Measurements from ENCODE around the gene CARD8.

The CARD8 gene

GRCh38 chr19:48169939-48170803, 85.5 kb downstream of the CARD8 start, which contains the start of the genes LIG1 and ZSWIM9:
Gene LIG1, minus strand, starts transcription at chr19:48170344. Its CDS starts 4,778 bp downstream, at chr19:48165566.
Gene ZSWIM9, plus strand, starts transcription at chr19:48170680. Its CDS starts 1,123 bp downstream, at chr19:48171803.
- Histone ChIP-seq H2AFZ (ENCODE audit: insufficient read depth, low read length, poor library complexity) (peak within 1 kb of the TSS; percentile 100), H3K27me3 (ENCODE audit: insufficient read depth, low read length) (no peaks in the 10 kb centered on the region), H3K4me2 (ENCODE audit: low read length) (peak within 1 kb of the TSS; percentile 73), H4K91ac (ENCODE audit: low read depth, low read length) (peak within 1 kb of the TSS; percentile 94), H3K23ac (ENCODE audit: low read length) (no peak within 1 kb of the TSS), H3K27ac (ENCODE audit: low read depth, low read length) (peak within 1 kb of the TSS; percentile 92), H2BK12ac (ENCODE audit: low read length) (peak within 1 kb of the TSS; percentile 44), H3K4me1 (ENCODE audit: control insufficient read depth in 1 of 2, insufficient read depth in 2 of 2, low read length in 2 of 2) (peaks cover 5 to 6% of the 10 kb centered on the region in 2 experiments), H3K14ac (ENCODE audit: low read length) (peak within 1 kb of the TSS; percentile 97), H2AK5ac (ENCODE audit: low read length) (peak within 1 kb of the TSS; percentile 68), H4K12ac (ENCODE audit: low read depth, low read length) (peak within 1 kb of the TSS; percentile 90), H3K4ac (ENCODE audit: low read depth, low read length) (peak within 1 kb of the TSS; percentile 96), H3K9me3 (ENCODE audit: insufficient read depth, low read depth, low read length) (peaks cover 1% of the 10 kb centered on the region), H2BK5ac (ENCODE audit: low read depth, low read length, poor library complexity) (peak within 1 kb of the TSS; percentile 99), H3K9ac (ENCODE audit: low read length) (peak within 1 kb of the TSS; percentile 92), H2BK120ac (ENCODE audit: insufficient read depth, low read length, poor library complexity) (peak within 1 kb of the TSS; percentile 97), H3K18ac (ENCODE audit: low read length) (peak within 1 kb of the TSS; percentile 97), H4K8ac (ENCODE audit: low read depth, low read length) (peak within 1 kb of the TSS; percentile 98), H3K4me3 (ENCODE audit: low read depth, low read length) (peak within 1 kb of the TSS; percentile 97), H3K79me2 (ENCODE audit: control insufficient read depth, insufficient read depth, low read length, poor library complexity) (peaks cover 12% of the 10 kb centered on the region), H3K36me3 (ENCODE audit: control insufficient read depth in 1 of 2, insufficient read depth in 2 of 2, low read length in 2 of 2) (peaks cover 10 to 12% of the 10 kb centered on the region in 2 experiments), H3K79me1 (ENCODE audit: low read length) (peaks cover 10% of the 10 kb centered on the region)
- no CpG with 5 or more reads among the region's 82 CpGs for WGBS (ENCODE audit: extremely low coverage, insufficient coverage, insufficient read length)
- peak; percentile 92 to 94 for DNase-seq

- H3K79me1 ChIP-seq (ENCODE audit: low read length) = peaks cover 10% of the 10 kb centered on the region
- DNase-seq = peak; percentile 65 to 82
These were observed 86.2 kb downstream of the CARD8 start for GRCh38 chr19:48169578-48169938.

GRCh38 chr19:48168689-48169088, 87.0 kb downstream of the CARD8 start:
- H2BK12ac ChIP-seq (ENCODE audit: low read length) = no peak overlapping the region
- no peak overlapping the region for H4K8ac ChIP-seq (ENCODE audit: low read depth, low read length)
- H3K4me1 ChIP-seq (ENCODE audit: control insufficient read depth in 1 of 2, insufficient read depth in 2 of 2, low read length in 2 of 2) = peaks cover 5 to 6% of the 10 kb centered on the region in 2 experiments
- H2BK5ac ChIP-seq (ENCODE audit: low read depth, low read length, poor library complexity) = no peak overlapping the region
- H4K91ac ChIP-seq (ENCODE audit: low read depth, low read length) = no peak overlapping the region
- H3K9me3 ChIP-seq (ENCODE audit: insufficient read depth, low read depth, low read length) = peaks cover 1% of the 10 kb centered on the region
- H3K18ac ChIP-seq (ENCODE audit: low read length) = no peak overlapping the region
- H2AFZ ChIP-seq (ENCODE audit: insufficient read depth, low read length, poor library complexity) = no peak overlapping the region
- H3K27ac ChIP-seq (ENCODE audit: low read depth, low read length) = no peak overlapping the region
- H3K36me3 ChIP-seq (ENCODE audit: control insufficient read depth in 1 of 2, insufficient read depth in 2 of 2, low read length in 2 of 2) = peaks cover 10 to 13% of the 10 kb centered on the region in 2 experiments
- no peaks in the 10 kb centered on the region for H3K27me3 ChIP-seq (ENCODE audit: insufficient read depth, low read length)
- peaks cover 12% of the 10 kb centered on the region for H3K79me2 ChIP-seq (ENCODE audit: control insufficient read depth, insufficient read depth, low read length, poor library complexity)
- peak overlapping the region; percentile 14 for H3K4ac ChIP-seq (ENCODE audit: low read depth, low read length)
- H4K12ac ChIP-seq (ENCODE audit: low read depth, low read length) = no peak overlapping the region
- H3K23ac ChIP-seq (ENCODE audit: low read length) = no peak overlapping the region
- no peak overlapping the region for H3K4me3 ChIP-seq (ENCODE audit: low read depth, low read length)
- DNase-seq = no peak
- WGBS (ENCODE audit: extremely low coverage, insufficient coverage, insufficient read length) = no CpG with 5 or more reads among the region's 5 CpGs
- H3K79me1 ChIP-seq (ENCODE audit: low read length) = peaks cover 10% of the 10 kb centered on the region
- no peak overlapping the region for H3K4me2 ChIP-seq (ENCODE audit: low read length)
- H2AK5ac ChIP-seq (ENCODE audit: low read length) = no peak overlapping the region
- H3K9ac ChIP-seq (ENCODE audit: low read length) = no peak overlapping the region
- H3K14ac ChIP-seq (ENCODE audit: low read length) = no peak overlapping the region
- H2BK120ac ChIP-seq (ENCODE audit: insufficient read depth, low read length, poor library complexity) = no peak overlapping the region

More at GRCh38 chr19:48169578-48169938, 86.2 kb downstream of the CARD8 start:
- peak overlapping the region; percentile 74 for H4K12ac ChIP-seq (ENCODE audit: low read depth, low read length)
- no peak overlapping the region for H3K9ac ChIP-seq (ENCODE audit: low read length)
- H2BK12ac ChIP-seq (ENCODE audit: low read length) = no peak overlapping the region
- H3K14ac ChIP-seq (ENCODE audit: low read length) = no peak overlapping the region
- H3K36me3 ChIP-seq (ENCODE audit: control insufficient read depth in 1 of 2, insufficient read depth in 2 of 2, low read length in 2 of 2) = peaks cover 12 to 15% of the 10 kb centered on the region in 2 experiments
- no peak overlapping the region for H2BK120ac ChIP-seq (ENCODE audit: insufficient read depth, low read length, poor library complexity)
- H4K8ac ChIP-seq (ENCODE audit: low read depth, low read length) = peak overlapping the region; percentile 72
- no peak overlapping the region for H3K4ac ChIP-seq (ENCODE audit: low read depth, low read length)
- no peak overlapping the region for H3K18ac ChIP-seq (ENCODE audit: low read length)
- WGBS (ENCODE audit: extremely low coverage, insufficient coverage, insufficient read length) = no CpG with 5 or more reads among the region's 15 CpGs
- H4K91ac ChIP-seq (ENCODE audit: low read depth, low read length) = no peak overlapping the region
- peak overlapping the region; percentile 97 for H3K4me3 ChIP-seq (ENCODE audit: low read depth, low read length)
- no peak overlapping the region for H3K23ac ChIP-seq (ENCODE audit: low read length)
- H3K27ac ChIP-seq (ENCODE audit: low read depth, low read length) = no peak overlapping the region
- peaks cover 5 to 6% of the 10 kb centered on the region in 2 experiments for H3K4me1 ChIP-seq (ENCODE audit: control insufficient read depth in 1 of 2, insufficient read depth in 2 of 2, low read length in 2 of 2)
- peak overlapping the region; percentile 65 for H3K4me2 ChIP-seq (ENCODE audit: low read length)
- no peak overlapping the region for H2AK5ac ChIP-seq (ENCODE audit: low read length)
- peaks cover 1% of the 10 kb centered on the region for H3K9me3 ChIP-seq (ENCODE audit: insufficient read depth, low read depth, low read length)
- no peak overlapping the region for H2BK5ac ChIP-seq (ENCODE audit: low read depth, low read length, poor library complexity)
- peaks cover 12% of the 10 kb centered on the region for H3K79me2 ChIP-seq (ENCODE audit: control insufficient read depth, insufficient read depth, low read length, poor library complexity)
- H2AFZ ChIP-seq (ENCODE audit: insufficient read depth, low read length, poor library complexity) = peak overlapping the region; percentile 100
- no peaks in the 10 kb centered on the region for H3K27me3 ChIP-seq (ENCODE audit: insufficient read depth, low read length)

- Histone ChIP-seq H3K4me2 (ENCODE audit: low read length) (no peak overlapping the region), H3K14ac (ENCODE audit: low read length) (no peak overlapping the region), H2BK120ac (ENCODE audit: insufficient read depth, low read length, poor library complexity) (no peak overlapping the region), H3K36me3 (ENCODE audit: control insufficient read depth in 1 of 2, insufficient read depth in 2 of 2, low read length in 2 of 2) (peaks cover 48 to 55% of the 10 kb centered on the region in 2 experiments), H3K4ac (ENCODE audit: low read depth, low read length) (no peak overlapping the region), H3K79me2 (ENCODE audit: control insufficient read depth, insufficient read depth, low read length, poor library complexity) (no peaks in the 10 kb centered on the region), H3K9ac (ENCODE audit: low read length) (no peak overlapping the region), H4K91ac (ENCODE audit: low read depth, low read length) (no peak overlapping the region), H2AK5ac (ENCODE audit: low read length) (no peak overlapping the region), H4K12ac (ENCODE audit: low read depth, low read length) (no peak overlapping the region), H3K27ac (ENCODE audit: low read depth, low read length) (no peak overlapping the region), H3K18ac (ENCODE audit: low read length) (no peak overlapping the region), H2BK5ac (ENCODE audit: low read depth, low read length, poor library complexity) (no peak overlapping the region), H2BK12ac (ENCODE audit: low read length) (no peak overlapping the region), H3K4me3 (ENCODE audit: low read depth, low read length) (no peak overlapping the region), H3K4me1 (ENCODE audit: control insufficient read depth in 1 of 2, insufficient read depth in 2 of 2, low read length in 2 of 2) (no peaks in the 10 kb centered on the region), H4K8ac (ENCODE audit: low read depth, low read length) (no peak overlapping the region), H3K23ac (ENCODE audit: low read length) (no peak overlapping the region), H3K79me1 (ENCODE audit: low read length) (no peaks in the 10 kb centered on the region), H3K9me3 (ENCODE audit: insufficient read depth, low read depth, low read length) (no peaks in the 10 kb centered on the region), H3K27me3 (ENCODE audit: insufficient read depth, low read length) (no peaks in the 10 kb centered on the region), H2AFZ (ENCODE audit: insufficient read depth, low read length, poor library complexity) (no peak overlapping the region)
- no peak for DNase-seq
- no CpG with 5 or more reads among the region's 12 CpGs for WGBS (ENCODE audit: extremely low coverage, insufficient coverage, insufficient read length)
These were observed 97.4 kb downstream of the CARD8 start for GRCh38 chr19:48158210-48158790.
